Neuronal stem cell (in vitro differentiated cells): ENCODE measurements around the gene SYNGR4.

Experiments used
- DNase-seq: peaks from one replicate; pipeline ENCODE4 v3.0.0-alpha.2; 2013; ENCODE audit warnings: low spot score
- H2AFZ ChIP-seq: one replicate; pipeline ENCODE4 v1.6.1; 2013; ENCODE audit warnings: mild to moderate bottlenecking, low read length, inconsistent platforms
- H2AK5ac ChIP-seq: 2 replicates; pipeline ENCODE4 v1.6.1; 2013; ENCODE audit warnings: low read depth, mild to moderate bottlenecking, inconsistent platforms, low read length, moderate library complexity, mixed read lengths
- H2BK120ac ChIP-seq: 2 replicates; pipeline ENCODE4 v1.6.1; 2013; ENCODE audit warnings: low read depth, mild to moderate bottlenecking, inconsistent platforms, low read length, moderate library complexity, mixed read lengths
- H2BK12ac ChIP-seq: one replicate; pipeline ENCODE4 v1.6.1; 2013; ENCODE audit warnings: low read length, inconsistent platforms
- H2BK15ac ChIP-seq: 2 replicates; pipeline ENCODE4 v1.6.1; 2013; ENCODE audit warnings: mild to moderate bottlenecking, low read length, inconsistent platforms, mixed read lengths
- H2BK5ac ChIP-seq: one replicate; pipeline ENCODE4 v1.6.1; 2013; ENCODE audit warnings: inconsistent platforms, mild to moderate bottlenecking, low read length, moderate library complexity
- H3K14ac ChIP-seq: one replicate; pipeline ENCODE4 v1.6.1; 2013; ENCODE audit warnings: low read length, inconsistent platforms
- H3K18ac ChIP-seq: 2 replicates; pipeline ENCODE4 v1.6.1; 2013; ENCODE audit warnings: low read length, inconsistent platforms
- H3K23ac ChIP-seq: 2 replicates; pipeline ENCODE4 v1.6.1; 2013; ENCODE audit warnings: low read depth, mild to moderate bottlenecking, mixed read lengths, low read length, inconsistent platforms; ENCODE audit not compliant: poor library complexity
- H3K27ac ChIP-seq: replicated peaks from 3 replicates; pipeline ENCODE4 v1.5.1; 2013; ENCODE audit warnings: low read length, inconsistent platforms
- H3K27me3 ChIP-seq, 3 experiments: 2 replicates each; pipeline ENCODE4 v1.6.1; 2013; ENCODE audit warnings: low read length in 3 of 3, mild to moderate bottlenecking in 2 of 3, inconsistent platforms in 1 of 3, low read depth in 1 of 3, mixed read lengths in 1 of 3, moderate library complexity in 1 of 3; ENCODE audit not compliant: control insufficient read depth in 3 of 3, insufficient read depth in 3 of 3
- H3K36me3 ChIP-seq, 2 donors: replicated peaks in 1 of 2; 2 replicates each; pipeline ENCODE4 v1.6.1; 2013; ENCODE audit warnings: low read length in 2 of 2; ENCODE audit not compliant: control insufficient read depth in 2 of 2, insufficient read depth in 2 of 2
- H3K4ac ChIP-seq: 2 replicates; pipeline ENCODE4 v1.6.1; 2013; ENCODE audit warnings: inconsistent platforms, mild to moderate bottlenecking, low read length, moderate library complexity
- H3K4me1 ChIP-seq, 2 donors: 1 replicate in 1 of 2; 2 replicates in 1 of 2; pipeline ENCODE4 v1.6.1; 2013; ENCODE audit warnings: low read length in 2 of 2, low read depth in 1 of 2; ENCODE audit not compliant: control insufficient read depth in 2 of 2, insufficient read depth in 1 of 2
- H3K4me2 ChIP-seq: one replicate; pipeline ENCODE4 v1.6.1; 2013; ENCODE audit warnings: mild to moderate bottlenecking, low read length, inconsistent platforms; ENCODE audit not compliant: insufficient read depth, poor library complexity, severe bottlenecking
- H3K4me3 ChIP-seq, 2 donors: 2 replicates each; pipeline ENCODE4 v1.5.1; 2013; ENCODE audit warnings: low read length in 2 of 2, mild to moderate bottlenecking in 2 of 2, inconsistent platforms in 1 of 2, moderate library complexity in 1 of 2
- H3K79me1 ChIP-seq: one replicate; pipeline ENCODE4 v1.6.1; 2013; ENCODE audit warnings: low read depth, mild to moderate bottlenecking, inconsistent platforms, low read length, moderate library complexity
- H3K9ac ChIP-seq: one replicate; pipeline ENCODE4 v1.6.1; 2013; ENCODE audit warnings: mild to moderate bottlenecking, low read depth, low read length, inconsistent platforms; ENCODE audit not compliant: poor library complexity
- H3K9me3 ChIP-seq, 2 donors: replicated peaks in 1 of 2; 2 replicates each; pipeline versions ENCODE3 to v1.6.1; 2013; ENCODE audit warnings: low read length in 2 of 2, mild to moderate bottlenecking in 2 of 2, inconsistent platforms in 1 of 2, low read depth in 1 of 2, mixed read lengths in 1 of 2, moderate library complexity in 1 of 2; ENCODE audit not compliant: control insufficient read depth in 2 of 2, insufficient read depth in 1 of 2
- H4K8ac ChIP-seq: one replicate; pipeline ENCODE4 v1.6.1; 2013; ENCODE audit warnings: low read depth, mild to moderate bottlenecking, inconsistent platforms, low read length, moderate library complexity
- H4K91ac ChIP-seq: one replicate; pipeline ENCODE4 v1.6.1; 2013; ENCODE audit warnings: low read length, low read depth, mild to moderate bottlenecking, inconsistent platforms; ENCODE audit not compliant: poor library complexity
- WGBS, 2 donors: extraction: QIAGEN DNeasy Blood & Tissue Kit; methylation state at CpG; one replicate each; pipeline ENCODE4 v1.1.7; 2013; ENCODE audit warnings: missing lambda C conversion rate in 2 of 2, mixed read lengths in 1 of 2; ENCODE audit not compliant: insufficient read length in 2 of 2, insufficient replicate concordance in 1 of 2; ENCODE audit errors: extremely low coverage in 2 of 2; 5-methylcytosine and 5-hydroxymethylcytosine counted together

Gene SYNGR4

GRCh38 chr19:48342841-48343540, 21.2 kb upstream of the SYNGR4 start:
- Histone ChIP-seq H4K8ac (no peak overlapping the region), H3K79me1 (no peaks in the 10 kb centered on the region), H2BK12ac (peak overlapping the region; percentile 22), H3K23ac (no peak overlapping the region), H2BK5ac (no peak overlapping the region), H3K36me3 (no peaks in the 10 kb centered on the region), H4K91ac (no peak overlapping the region), H3K27ac (no peak overlapping the region), H3K14ac (peak overlapping the region; percentile 38), H3K9me3 (no peaks in the 10 kb centered on the region), H3K4me3 (no peak overlapping the region), H3K4me2 (no peak overlapping the region), H2AK5ac (peak overlapping the region; percentile 75), H3K4me1 (no peaks in the 10 kb centered on the region), H2AFZ (no peak overlapping the region), H2BK15ac (no peak overlapping the region), H3K9ac (peak overlapping the region; percentile 70), H2BK120ac (no peak overlapping the region), H3K27me3 (peaks cover 0 to 6% (median 0%) of the 10 kb centered on the region in 3 experiments), H3K4ac (no peak overlapping the region), H3K18ac (peak overlapping the region; percentile 93)
- no peak for DNase-seq
- no CpG with 5 or more reads among the region's 23 CpGs for WGBS, 2 donors

- no peaks in the 10 kb centered on the region for H3K9me3 ChIP-seq
- no peak overlapping the region for H2AFZ ChIP-seq
- WGBS, 2 donors, result no CpG with 5 or more reads among the region's 6 CpGs
- H3K14ac ChIP-seq, result no peak overlapping the region
- no peak overlapping the region for H2BK120ac ChIP-seq
- no peak overlapping the region for H3K18ac ChIP-seq
- H3K4me1 ChIP-seq, result no peaks in the 10 kb centered on the region
- no peak overlapping the region for H3K23ac ChIP-seq
- H3K9ac ChIP-seq, result no peak overlapping the region
- H4K8ac ChIP-seq, result no peak overlapping the region
- no peak overlapping the region for H3K4ac ChIP-seq
- no peaks in the 10 kb centered on the region for H3K79me1 ChIP-seq
- no peaks in the 10 kb centered on the region for H3K36me3 ChIP-seq
- H4K91ac ChIP-seq, result no peak overlapping the region
- H3K4me2 ChIP-seq, result no peak overlapping the region
- peaks cover 0 to 17% (median 2%) of the 10 kb centered on the region in 3 experiments for H3K27me3 ChIP-seq
- H3K27ac ChIP-seq, result no peak overlapping the region
- DNase-seq, result no peak
- H2BK15ac ChIP-seq, result no peak overlapping the region
- H2BK5ac ChIP-seq, result no peak overlapping the region
- no peak overlapping the region for H2BK12ac ChIP-seq
- no peak overlapping the region for H2AK5ac ChIP-seq
- no peak overlapping the region for H3K4me3 ChIP-seq
Observed at GRCh38 chr19:48344892-48345291, 19.3 kb upstream of the SYNGR4 start.

GRCh38 chr19:48346191-48346590, 18.0 kb upstream of the SYNGR4 start:
- H2AFZ ChIP-seq, result no peak overlapping the region
- no peak overlapping the region for H3K9ac ChIP-seq
- no peak overlapping the region for H2BK15ac ChIP-seq
- H3K4me1 ChIP-seq, result no peaks in the 10 kb centered on the region
- H3K79me1 ChIP-seq, result no peaks in the 10 kb centered on the region
- no peak overlapping the region for H3K4ac ChIP-seq
- H3K4me3 ChIP-seq, result no peak overlapping the region
- no peaks in the 10 kb centered on the region for H3K36me3 ChIP-seq
- H4K91ac ChIP-seq, result no peak overlapping the region
- H3K23ac ChIP-seq, result no peak overlapping the region
- no peaks in the 10 kb centered on the region for H3K9me3 ChIP-seq
- peaks cover 0 to 20% (median 2%) of the 10 kb centered on the region in 3 experiments for H3K27me3 ChIP-seq
- no peak overlapping the region for H3K18ac ChIP-seq
- H2BK5ac ChIP-seq, result no peak overlapping the region
- H2BK120ac ChIP-seq, result no peak overlapping the region
- no peak overlapping the region for H4K8ac ChIP-seq
- H3K14ac ChIP-seq, result no peak overlapping the region
- WGBS, 2 donors, result no CpG with 5 or more reads among the region's 2 CpGs
- H3K27ac ChIP-seq, result no peak overlapping the region
- no peak overlapping the region for H2BK12ac ChIP-seq
- H3K4me2 ChIP-seq, result no peak overlapping the region
- no peak overlapping the region for H2AK5ac ChIP-seq
- DNase-seq, result no peak

- Histone ChIP-seq H3K14ac (no peak overlapping the region), H3K23ac (no peak overlapping the region), H2AK5ac (no peak overlapping the region), H2AFZ (no peak overlapping the region), H3K9ac (no peak overlapping the region), H2BK5ac (no peak overlapping the region), H3K4me1 (peaks cover 0 to 1% of the 10 kb centered on the region in 2 donors), H3K4me3 (no peak overlapping the region), H2BK15ac (no peak overlapping the region), H4K8ac (no peak overlapping the region), H3K27ac (no peak overlapping the region), H2BK120ac (no peak overlapping the region), H3K9me3 (peaks cover 0 to 2% of the 10 kb centered on the region in 2 donors), H3K27me3 (peaks cover 0 to 23% (median 2%) of the 10 kb centered on the region in 3 experiments), H2BK12ac (no peak overlapping the region), H3K18ac (no peak overlapping the region), H3K4ac (no peak overlapping the region), H4K91ac (no peak overlapping the region), H3K36me3 (no peaks in the 10 kb centered on the region), H3K79me1 (no peaks in the 10 kb centered on the region), H3K4me2 (no peak overlapping the region)
- DNase-seq, result no peak
- no CpG with 5 or more reads among the region's 5 CpGs for WGBS, 2 donors
Observed at GRCh38 chr19:48348045-48348444, 16.1 kb upstream of the SYNGR4 start.
